ENCODE measurements around the gene PEX26. TPM values are rescaled to one million over a fixed set of nuclear protein-coding genes. Genes with fewer than 3 reads are reported as not detected.

PEX26 gene
- total RNA-seq, 1 donor from 2014 or later, result 49.8 TPM

DNA sequence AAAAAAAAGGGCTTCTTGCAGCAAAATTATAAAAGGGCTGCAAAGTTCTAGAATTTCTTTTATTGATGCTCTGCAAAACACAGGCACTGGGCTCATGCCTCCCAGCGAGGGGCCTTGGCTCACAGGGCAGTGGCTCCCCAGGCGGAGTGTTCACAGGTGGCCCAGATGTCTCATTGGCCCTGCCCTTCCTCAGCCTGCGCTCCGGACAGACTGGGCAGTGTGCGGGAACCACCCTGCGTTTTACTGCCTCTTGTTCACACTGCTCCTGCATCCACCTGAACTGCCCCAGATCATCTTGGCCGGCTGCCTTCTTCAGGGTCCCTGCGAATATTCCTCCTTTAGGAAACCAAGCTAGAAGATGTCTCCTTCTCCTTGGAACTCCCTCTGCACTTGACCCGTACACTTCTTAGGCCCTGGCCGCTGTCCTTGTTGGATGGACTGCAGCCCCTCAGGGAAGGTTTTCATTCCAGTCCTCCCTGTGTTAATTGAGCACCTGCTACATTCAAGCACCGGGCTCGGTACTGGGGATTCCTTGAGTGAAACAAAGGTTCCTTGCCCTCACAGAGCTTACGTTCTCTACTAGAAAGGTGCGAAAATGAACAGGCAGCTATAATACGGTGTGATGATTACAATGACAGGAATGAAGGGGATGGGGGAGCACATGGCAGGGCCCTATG lies 37.3 kb downstream of the PEX26 start:
- Mint-ChIP-seq H3K9me3 (ENCODE audit: unreplicated experiment) (peaks cover 1% of the 10 kb centered on the region), H3K36me3 (ENCODE audit: unreplicated experiment) (no peaks in the 10 kb centered on the region), H3K27me3 (ENCODE audit: unreplicated experiment) (peaks cover 3% of the 10 kb centered on the region), H3K4me3 (ENCODE audit: unreplicated experiment) (no peak overlapping the region), H3K27ac (ENCODE audit: unreplicated experiment) (no peak overlapping the region), H3K4me1 (ENCODE audit: low read depth, unreplicated experiment) (peaks cover 8% of the 10 kb centered on the region)
- TF ChIP-seq, protein P1, sequence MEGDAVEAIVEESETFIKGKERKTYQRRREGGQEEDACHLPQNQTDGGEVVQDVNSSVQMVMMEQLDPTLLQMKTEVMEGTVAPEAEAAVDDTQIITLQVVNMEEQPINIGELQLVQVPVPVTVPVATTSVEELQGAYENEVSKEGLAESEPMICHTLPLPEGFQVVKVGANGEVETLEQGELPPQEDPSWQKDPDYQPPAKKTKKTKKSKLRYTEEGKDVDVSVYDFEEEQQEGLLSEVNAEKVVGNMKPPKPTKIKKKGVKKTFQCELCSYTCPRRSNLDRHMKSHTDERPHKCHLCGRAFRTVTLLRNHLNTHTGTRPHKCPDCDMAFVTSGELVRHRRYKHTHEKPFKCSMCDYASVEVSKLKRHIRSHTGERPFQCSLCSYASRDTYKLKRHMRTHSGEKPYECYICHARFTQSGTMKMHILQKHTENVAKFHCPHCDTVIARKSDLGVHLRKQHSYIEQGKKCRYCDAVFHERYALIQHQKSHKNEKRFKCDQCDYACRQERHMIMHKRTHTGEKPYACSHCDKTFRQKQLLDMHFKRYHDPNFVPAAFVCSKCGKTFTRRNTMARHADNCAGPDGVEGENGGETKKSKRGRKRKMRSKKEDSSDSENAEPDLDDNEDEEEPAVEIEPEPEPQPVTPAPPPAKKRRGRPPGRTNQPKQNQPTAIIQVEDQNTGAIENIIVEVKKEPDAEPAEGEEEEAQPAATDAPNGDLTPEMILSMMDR (IDR thresholded peaks at IDR 0.05; ENCODE audit: partially characterized antibody, unreplicated experiment), result no peak
- DNase-seq, result no peak

DNA sequence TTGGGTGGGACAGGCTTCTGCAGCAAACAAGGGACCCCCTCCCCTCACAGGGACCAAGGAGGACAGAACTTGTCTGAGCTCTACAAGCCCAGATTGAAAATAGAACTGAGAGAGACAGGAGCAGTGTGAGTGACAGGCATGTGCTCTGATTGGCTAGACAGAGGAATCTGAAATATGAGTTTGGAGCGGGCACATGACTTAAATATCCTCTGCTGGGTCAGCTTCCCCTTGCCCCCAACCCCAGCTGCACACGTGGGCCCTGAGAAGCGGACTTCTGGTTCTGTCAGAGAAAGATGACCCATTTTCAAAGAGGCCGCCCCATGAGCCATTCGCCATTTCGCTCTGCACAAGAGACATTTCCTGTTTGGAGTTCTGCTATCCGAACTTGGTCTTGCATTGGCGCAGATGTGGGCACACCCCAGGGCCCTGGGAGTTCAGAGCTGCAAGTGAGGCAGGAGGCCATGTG lies 38.1 kb downstream of the PEX26 start:
- DNase-seq, result no peak
- Mint-ChIP-seq H3K27ac (ENCODE audit: unreplicated experiment) (no peak overlapping the region), H3K27me3 (ENCODE audit: unreplicated experiment) (peaks cover 1% of the 10 kb centered on the region), H3K36me3 (ENCODE audit: unreplicated experiment) (no peaks in the 10 kb centered on the region), H3K4me3 (ENCODE audit: unreplicated experiment) (no peak overlapping the region), H3K4me1 (ENCODE audit: low read depth, unreplicated experiment) (peaks cover 8% of the 10 kb centered on the region), H3K9me3 (ENCODE audit: unreplicated experiment) (peaks cover 1% of the 10 kb centered on the region)
- TF ChIP-seq, protein P1 (IDR thresholded peaks at IDR 0.05; ENCODE audit: partially characterized antibody, unreplicated experiment), result no peak

DNA sequence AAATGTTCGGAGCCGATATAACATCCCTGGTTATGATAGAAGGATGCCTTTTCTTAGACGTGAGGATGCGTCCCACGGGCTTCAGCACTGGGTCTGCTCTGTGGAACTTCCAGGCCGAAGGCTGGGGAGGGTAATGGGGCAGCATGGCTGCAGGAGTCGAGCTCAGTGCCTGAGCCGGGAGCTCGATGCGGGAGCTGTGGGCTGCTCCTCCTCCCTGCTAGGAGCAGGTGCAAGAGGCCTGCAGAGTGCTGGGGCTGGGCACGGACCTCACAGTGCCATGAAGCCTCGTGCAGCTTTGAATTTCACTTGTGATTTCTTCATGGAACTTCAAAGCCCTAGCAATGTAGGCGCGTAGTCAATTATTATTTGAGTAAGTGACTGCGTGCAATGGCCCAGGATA lies 38.8 kb downstream of the PEX26 start:
- no peak for DNase-seq
- peaks cover 1% of the 10 kb centered on the region for H3K9me3 Mint-ChIP-seq (ENCODE audit: unreplicated experiment)
- no peaks in the 10 kb centered on the region for H3K36me3 Mint-ChIP-seq (ENCODE audit: unreplicated experiment)
- no peak overlapping the region for H3K27ac Mint-ChIP-seq (ENCODE audit: unreplicated experiment)
- no peaks in the 10 kb centered on the region for H3K27me3 Mint-ChIP-seq (ENCODE audit: unreplicated experiment)
- TF ChIP-seq, protein P1 (IDR thresholded peaks at IDR 0.05; ENCODE audit: partially characterized antibody, unreplicated experiment), result no peak
- no peak overlapping the region for H3K4me3 Mint-ChIP-seq (ENCODE audit: unreplicated experiment)
- H3K4me1 Mint-ChIP-seq (ENCODE audit: low read depth, unreplicated experiment), result peaks cover 8% of the 10 kb centered on the region

DNA sequence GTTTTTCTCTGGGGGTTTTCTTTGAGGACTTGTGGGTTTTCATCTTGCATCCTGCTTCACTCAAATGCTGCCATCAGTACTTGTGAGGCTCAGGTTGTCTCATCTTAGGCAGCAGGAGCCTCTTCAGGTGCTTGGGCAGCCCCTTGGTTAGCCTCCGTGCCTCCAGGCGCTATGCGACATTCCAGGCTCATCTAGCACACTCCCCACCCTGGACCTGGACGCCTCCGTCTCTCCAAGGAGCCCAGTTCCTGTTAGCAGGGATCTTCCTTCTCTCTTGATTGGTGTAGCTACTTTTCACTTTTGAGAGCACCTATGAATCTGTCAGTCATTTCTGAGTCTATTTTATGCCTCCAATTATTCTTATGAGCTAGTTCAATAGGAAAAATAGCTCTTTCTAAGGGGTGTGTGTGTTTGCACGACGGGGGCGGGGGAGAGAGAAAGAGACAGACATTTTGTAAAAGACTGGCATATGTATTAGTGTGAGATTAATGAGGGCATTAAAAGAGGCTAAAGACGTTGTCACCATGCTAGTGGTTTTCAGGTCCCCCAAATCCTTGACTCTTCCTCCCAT lies 40.6 kb downstream of the PEX26 start:
- Mint-ChIP-seq H3K36me3 (ENCODE audit: unreplicated experiment) (no peaks in the 10 kb centered on the region), H3K27me3 (ENCODE audit: unreplicated experiment) (no peaks in the 10 kb centered on the region), H3K4me3 (ENCODE audit: unreplicated experiment) (no peak overlapping the region), H3K27ac (ENCODE audit: unreplicated experiment) (no peak overlapping the region), H3K4me1 (ENCODE audit: low read depth, unreplicated experiment) (peaks cover 8% of the 10 kb centered on the region), H3K9me3 (ENCODE audit: unreplicated experiment) (no peaks in the 10 kb centered on the region)
- TF ChIP-seq, protein P1 (IDR thresholded peaks at IDR 0.05; ENCODE audit: partially characterized antibody, unreplicated experiment), result no peak
- no peak for DNase-seq

DNA sequence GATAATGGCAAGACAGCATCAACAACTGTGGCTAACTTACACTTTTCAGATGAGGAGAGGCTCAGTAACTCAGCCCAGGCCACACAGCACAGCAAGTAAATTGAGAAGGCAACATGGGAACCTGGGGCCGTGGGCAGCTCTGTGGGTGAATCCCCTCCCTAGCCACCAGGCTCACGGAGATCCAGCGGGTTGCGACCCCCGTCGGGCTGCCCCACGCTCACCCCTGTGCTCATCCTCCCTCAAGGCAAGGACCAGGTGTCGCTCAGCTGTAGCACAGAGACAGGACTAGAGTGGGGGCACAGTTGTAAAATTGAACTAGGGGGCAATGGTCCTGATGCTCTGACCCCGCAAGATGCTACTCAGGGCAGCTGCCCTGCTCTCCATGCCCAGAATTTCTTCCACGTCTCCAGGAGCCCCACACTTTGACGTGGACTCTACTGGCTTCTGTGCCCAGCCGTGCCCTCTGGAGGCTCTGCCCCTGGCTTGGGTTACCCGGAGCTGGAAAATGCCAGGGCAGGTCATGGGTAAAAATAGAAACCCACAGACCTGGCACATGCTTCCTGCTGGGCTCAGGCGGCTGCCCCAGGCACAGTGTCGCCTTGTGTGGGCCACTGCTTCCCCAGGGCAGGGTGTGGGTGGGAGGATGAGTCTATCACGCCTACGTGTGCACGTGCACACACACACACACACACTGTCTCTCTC lies 41.8 kb downstream of the PEX26 start:
- DNase-seq, result no peak
- H3K27ac Mint-ChIP-seq (ENCODE audit: unreplicated experiment), result no peak overlapping the region
- H3K4me1 Mint-ChIP-seq (ENCODE audit: low read depth, unreplicated experiment), result no peaks in the 10 kb centered on the region
- H3K9me3 Mint-ChIP-seq (ENCODE audit: unreplicated experiment), result no peaks in the 10 kb centered on the region
- H3K27me3 Mint-ChIP-seq (ENCODE audit: unreplicated experiment), result no peaks in the 10 kb centered on the region
- no peak overlapping the region for H3K4me3 Mint-ChIP-seq (ENCODE audit: unreplicated experiment)
- H3K36me3 Mint-ChIP-seq (ENCODE audit: unreplicated experiment), result no peaks in the 10 kb centered on the region
- TF ChIP-seq, protein P1 (IDR thresholded peaks at IDR 0.05; ENCODE audit: partially characterized antibody, unreplicated experiment), result no peak

Data from glutamatergic neuron (in vitro differentiated cells).